A549 (cell line): ENCODE measurements around the gene PPP2R2D.

Experiments used
- NR3C1 ChIP-seq: fragments of >200 bp; sonication (Bioruptor Twin); formaldehyde crosslinking; IDR thresholded peaks from 3 replicates; pipeline ENCODE4 v1.6.1; 2017
- TF ChIP-seq, protein P1 (sequence below): fragments of >200 bp; sonication (Bioruptor Twin); formaldehyde crosslinking; IDR thresholded peaks from 3 replicates; pipeline ENCODE4 v1.5.1; 2016

GRCh38 chr10:131880016-131880590, 20.7 kb upstream of the PPP2R2D start:
- TF ChIP-seq, protein P1, sequence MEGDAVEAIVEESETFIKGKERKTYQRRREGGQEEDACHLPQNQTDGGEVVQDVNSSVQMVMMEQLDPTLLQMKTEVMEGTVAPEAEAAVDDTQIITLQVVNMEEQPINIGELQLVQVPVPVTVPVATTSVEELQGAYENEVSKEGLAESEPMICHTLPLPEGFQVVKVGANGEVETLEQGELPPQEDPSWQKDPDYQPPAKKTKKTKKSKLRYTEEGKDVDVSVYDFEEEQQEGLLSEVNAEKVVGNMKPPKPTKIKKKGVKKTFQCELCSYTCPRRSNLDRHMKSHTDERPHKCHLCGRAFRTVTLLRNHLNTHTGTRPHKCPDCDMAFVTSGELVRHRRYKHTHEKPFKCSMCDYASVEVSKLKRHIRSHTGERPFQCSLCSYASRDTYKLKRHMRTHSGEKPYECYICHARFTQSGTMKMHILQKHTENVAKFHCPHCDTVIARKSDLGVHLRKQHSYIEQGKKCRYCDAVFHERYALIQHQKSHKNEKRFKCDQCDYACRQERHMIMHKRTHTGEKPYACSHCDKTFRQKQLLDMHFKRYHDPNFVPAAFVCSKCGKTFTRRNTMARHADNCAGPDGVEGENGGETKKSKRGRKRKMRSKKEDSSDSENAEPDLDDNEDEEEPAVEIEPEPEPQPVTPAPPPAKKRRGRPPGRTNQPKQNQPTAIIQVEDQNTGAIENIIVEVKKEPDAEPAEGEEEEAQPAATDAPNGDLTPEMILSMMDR = no peak
- TF ChIP-seq NR3C1 = no peak
